SKM-1 treated with dmso at 0.1 percent for 144 hours (cell line): Measurements from ENCODE around the gene IL1RAPL1.

Experiments used
- DNase-seq: peaks from one replicate; lab custom pipeline; 2025; ENCODE audit not compliant: unreplicated experiment; lab: John Stamatoyannopoulos, UW

IL1RAPL1 gene

GRCh38 chrX:29724316-29724715 is 1137.1 kb downstream of the IL1RAPL1 start:
- DNase-seq, result no peak

- DNase-seq, result no peak
Measured at GRCh38 chrX:29726811-29727210, 1139.6 kb downstream of the IL1RAPL1 start.

- no peak for DNase-seq
Measured at GRCh38 chrX:29728639-29729038, 1141.4 kb downstream of the IL1RAPL1 start.

- no peak for DNase-seq
Measured at GRCh38 chrX:29744966-29745365, 1157.7 kb downstream of the IL1RAPL1 start.

GRCh38 chrX:29746326-29746725 is 1159.1 kb downstream of the IL1RAPL1 start:
- no peak for DNase-seq

DNA sequence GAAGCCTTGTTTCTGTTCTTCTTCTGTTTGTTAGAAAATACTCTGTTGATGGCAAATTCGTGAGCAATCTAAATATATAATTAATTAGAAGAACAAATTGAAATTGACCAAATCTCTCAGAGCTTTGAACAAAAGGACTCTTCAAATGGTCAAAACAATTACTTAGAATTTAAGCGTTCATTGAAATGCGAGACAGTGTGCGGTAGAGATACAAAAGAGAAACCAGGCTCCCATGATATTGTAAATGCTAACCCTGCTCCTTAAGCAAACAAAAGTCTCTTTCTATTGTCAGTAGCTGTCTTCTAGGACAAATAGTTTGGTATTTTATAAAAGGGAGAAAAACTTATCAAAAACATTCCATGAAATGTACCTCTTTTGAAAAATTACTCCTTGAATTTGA is 1174.8 kb downstream of the IL1RAPL1 start:
- DNase-seq, result no peak

GRCh38 chrX:29775890-29776289 is 1188.6 kb downstream of the IL1RAPL1 start:
- DNase-seq, result no peak

GRCh38 chrX:29787656-29788055 is 1200.4 kb downstream of the IL1RAPL1 start:
- no peak for DNase-seq

- no peak for DNase-seq
Measured at GRCh38 chrX:29788991-29789699, 1201.9 kb downstream of the IL1RAPL1 start.

- no peak for DNase-seq
Measured at GRCh38 chrX:29792335-29792734, 1205.1 kb downstream of the IL1RAPL1 start.

- DNase-seq, result no peak
Measured at GRCh38 chrX:29797156-29797555, 1209.9 kb downstream of the IL1RAPL1 start.

GRCh38 chrX:29798469-29798868 is 1211.2 kb downstream of the IL1RAPL1 start:
- no peak for DNase-seq

DNA sequence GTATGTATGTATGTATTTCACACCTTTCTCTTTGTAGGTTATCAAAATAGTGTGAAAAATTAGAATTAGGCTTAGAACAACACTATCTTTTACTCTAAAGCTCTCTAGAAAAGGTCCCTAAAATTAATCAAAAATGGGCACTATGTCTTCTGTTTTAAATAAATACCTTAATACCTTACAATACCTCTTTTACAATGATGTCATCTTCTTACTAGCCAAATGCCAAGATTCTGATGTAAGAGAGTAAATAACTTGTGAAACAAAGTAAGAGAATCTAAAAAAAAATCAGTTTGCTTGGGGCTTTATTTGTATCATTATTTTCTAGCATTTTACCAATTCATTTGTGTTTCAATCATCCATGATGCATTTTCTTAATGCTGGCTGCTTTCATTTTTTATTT is 1225.9 kb downstream of the IL1RAPL1 start:
- DNase-seq, result no peak

- DNase-seq, result no peak
Measured at GRCh38 chrX:29824176-29824906, 1237.1 kb downstream of the IL1RAPL1 start.

GRCh38 chrX:29826742-29827141 is 1239.5 kb downstream of the IL1RAPL1 start:
- DNase-seq, result no peak

DNA sequence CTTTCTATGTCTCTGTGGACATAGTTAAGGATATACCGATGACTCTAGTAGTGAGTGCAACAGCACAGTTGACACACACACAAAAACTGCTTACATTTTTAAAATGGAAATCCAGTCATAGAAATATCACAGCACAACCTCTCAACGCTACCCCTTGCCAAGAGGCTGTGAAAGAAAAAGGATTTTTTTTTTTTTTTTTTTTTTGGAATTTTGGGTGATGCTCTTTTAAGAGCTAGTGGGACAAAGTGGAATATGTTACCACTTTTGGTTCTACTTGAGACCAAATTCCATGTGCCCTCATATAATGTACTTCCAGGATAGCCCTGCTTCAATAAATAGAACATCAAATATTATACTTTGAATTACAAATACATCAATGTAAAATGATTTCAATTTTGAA is 1247.1 kb downstream of the IL1RAPL1 start:
- DNase-seq, result no peak

- no peak for DNase-seq
Measured at GRCh38 chrX:29834764-29835163, 1247.5 kb downstream of the IL1RAPL1 start.

DNA sequence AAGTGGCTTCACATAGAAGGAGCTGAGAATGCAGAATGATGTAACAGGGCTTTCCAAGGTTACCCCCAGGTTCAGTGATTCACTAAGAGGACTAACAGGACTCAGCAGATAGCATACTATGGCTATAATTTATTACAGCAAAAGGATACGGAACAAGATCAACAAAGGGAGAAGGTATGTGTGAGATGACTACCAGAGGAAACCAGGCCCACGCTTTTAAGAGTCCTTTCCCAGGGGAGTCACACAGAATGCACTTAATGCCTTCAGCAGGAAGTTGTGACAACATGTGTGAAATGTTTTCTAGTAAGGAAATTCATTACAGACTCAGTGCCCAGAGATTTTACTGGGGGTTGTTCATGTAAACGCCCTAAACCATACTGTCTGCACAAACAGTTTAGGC is 1254.5 kb downstream of the IL1RAPL1 start:
- no peak for DNase-seq

DNA sequence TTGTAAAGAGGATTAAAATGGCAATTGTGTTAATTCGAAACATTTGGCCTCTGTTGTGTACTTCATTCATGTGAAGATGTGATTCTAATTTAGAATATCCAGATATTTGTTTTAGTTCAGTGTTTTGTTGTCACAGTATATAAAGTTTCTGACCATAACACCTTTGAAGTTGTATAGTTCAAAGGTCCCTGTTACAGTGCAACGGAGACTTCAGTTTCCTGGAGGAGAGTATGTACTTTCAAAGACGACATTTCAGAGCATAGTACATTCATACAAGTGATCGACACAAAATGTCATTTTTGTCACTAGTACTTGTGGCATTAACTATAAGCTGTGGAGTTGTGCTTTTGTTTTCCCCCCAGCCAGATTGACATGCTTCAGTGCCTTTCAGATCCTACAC is 1255.3 kb downstream of the IL1RAPL1 start:
- no peak for DNase-seq

GRCh38 chrX:29851857-29852605 is 1264.8 kb downstream of the IL1RAPL1 start:
- DNase-seq, result no peak

- no peak for DNase-seq
Measured at GRCh38 chrX:29852767-29853166, 1265.5 kb downstream of the IL1RAPL1 start.

- DNase-seq, result no peak
Measured at GRCh38 chrX:29858714-29859113, 1271.5 kb downstream of the IL1RAPL1 start.
